Measurements from ENCODE around the gene COMMD2.

COMMD2 gene

DNA sequence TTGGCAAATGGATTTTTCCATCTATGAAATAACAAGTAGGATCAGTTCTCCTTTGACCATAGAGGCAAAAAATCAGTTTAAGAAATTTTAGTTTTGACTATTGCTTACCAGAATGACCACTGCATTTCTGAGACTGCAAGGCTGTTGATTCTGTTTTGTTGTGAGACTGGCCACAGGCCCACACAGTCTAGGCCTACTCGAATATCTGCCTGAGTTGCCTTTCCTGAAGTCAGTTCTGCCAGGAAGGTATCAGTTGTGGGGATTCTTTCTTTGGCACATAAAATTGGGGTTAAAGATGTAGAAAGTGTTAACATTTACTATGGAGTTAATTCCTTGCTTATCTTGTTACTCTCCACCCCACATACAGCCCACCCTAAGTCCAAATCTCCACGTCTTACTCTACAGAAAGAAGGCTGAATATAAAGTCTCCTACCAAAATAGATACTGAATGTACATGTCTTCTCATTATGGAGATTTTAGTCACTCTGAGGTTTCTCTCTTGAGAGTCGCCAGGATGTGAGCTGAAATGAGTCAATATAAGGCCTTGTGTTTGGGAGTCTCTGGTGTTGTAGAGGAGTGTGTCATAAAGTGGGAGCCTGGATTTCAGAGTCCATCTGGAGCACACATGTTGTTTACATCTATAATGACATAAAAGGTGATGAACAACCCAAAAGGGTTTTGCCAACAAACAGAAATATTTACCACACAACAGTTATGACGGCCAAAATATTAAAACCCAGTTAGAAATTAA lies 49.4 kb downstream of the COMMD2 start:
- no peak for DNase-seq

DNA sequence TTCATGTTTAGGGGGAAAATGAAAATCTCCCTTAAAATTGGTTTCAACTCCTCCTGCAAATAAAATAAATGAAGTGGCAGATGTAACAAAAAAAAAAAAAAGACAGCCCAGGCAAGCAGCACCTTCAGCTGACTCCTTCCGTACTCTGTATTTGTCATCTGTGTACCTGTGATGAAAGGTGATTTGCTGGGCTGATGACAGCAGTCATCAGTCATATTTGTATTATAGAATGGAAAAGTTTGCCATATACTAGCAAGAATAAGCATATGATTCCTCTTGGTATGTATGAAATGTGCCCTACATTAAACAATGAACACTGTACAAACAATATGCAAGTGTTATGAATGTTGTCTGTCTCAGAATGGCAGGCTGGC lies 50.3 kb downstream of the COMMD2 start:
- no peak for DNase-seq

DNA sequence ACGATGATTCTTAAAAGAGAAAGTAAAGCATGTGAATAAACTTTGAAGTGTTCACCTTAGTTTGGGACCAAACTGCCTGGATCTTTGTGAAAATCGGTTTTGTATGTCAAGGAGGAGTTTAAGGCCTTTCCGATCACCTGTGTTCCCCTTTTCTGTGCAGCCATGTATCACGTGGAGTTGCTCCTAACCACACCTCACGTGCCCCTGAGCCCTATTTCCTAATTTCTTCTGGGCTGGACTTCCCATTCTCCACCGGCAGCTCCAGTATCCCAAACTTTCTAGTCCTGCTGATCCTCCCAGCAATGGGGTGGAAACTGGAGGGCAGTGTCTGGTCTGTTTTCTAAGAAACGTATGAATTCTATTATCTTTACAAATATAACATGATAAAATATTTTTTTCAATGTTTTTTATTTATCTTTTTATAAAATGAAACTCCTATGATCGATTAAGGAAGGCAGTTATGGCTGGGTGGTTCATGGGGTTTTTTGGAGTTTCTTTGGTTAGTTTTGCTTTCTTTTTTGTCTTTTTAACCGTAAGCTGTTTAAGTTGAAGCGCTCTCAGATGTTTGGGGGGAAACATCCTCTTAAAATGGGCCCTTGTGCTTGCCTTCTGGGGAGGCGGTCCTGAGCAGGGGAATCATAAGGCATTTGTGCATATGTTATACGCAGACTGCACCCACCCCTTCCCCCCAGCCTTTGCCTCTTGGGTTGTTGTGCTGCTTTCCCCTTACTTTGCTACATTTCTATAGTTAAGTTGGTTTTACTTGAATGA lies 50.9 kb downstream of the COMMD2 start:
- no peak for DNase-seq

Measured in femur (tissue), 1 donor.